Measurements from ENCODE around the gene RBM23.

DNA sequence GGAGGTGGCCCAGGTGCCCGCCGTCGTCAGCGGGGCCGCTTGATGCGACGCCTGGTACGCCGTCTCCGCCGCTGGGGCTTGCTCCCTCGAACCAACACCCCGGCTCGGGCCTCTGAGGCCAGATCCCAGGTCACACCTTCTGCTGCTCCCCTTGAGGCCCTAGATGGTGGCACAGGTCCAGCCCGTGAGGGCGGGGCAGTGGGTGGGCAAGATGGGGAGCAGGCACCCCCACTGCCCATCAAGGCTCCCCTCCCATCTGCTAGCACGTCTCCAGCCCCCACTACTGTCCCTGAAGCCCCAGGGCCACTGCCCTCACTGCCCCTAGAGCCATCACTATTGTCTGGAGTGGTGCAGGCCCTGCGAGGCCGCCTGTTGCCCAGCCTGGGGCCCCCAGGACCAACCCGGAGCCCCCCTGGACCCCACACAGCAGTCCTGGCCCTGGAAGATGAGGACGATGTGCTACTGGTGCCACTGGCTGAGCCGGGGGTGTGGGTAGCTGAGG, 41.9 kb downstream of the RBM23 start:
- TF ChIP-seq EZH2 (IDR thresholded peaks at IDR 0.05; ENCODE audit: low read length, unreplicated experiment) = no peak
- no peak for TF ChIP-seq CTCF (conservative IDR thresholded peaks at IDR 0.05; ENCODE audit: low read depth, low read length)
- TF ChIP-seq EZH2phosphoT487 (IDR thresholded peaks at IDR 0.05; ENCODE audit: borderline replicate concordance, low read length) = no peak

Data from PC-3 (cell line).